ENCODE results near the gene HRCT1.
"Not testable (repeated sequence)": the region's sequence is repeated elsewhere in the genome, so short reads cannot be mapped to it uniquely, and the experiment has no call there.

HRCT1 gene

GRCh38 chr9:35932735-35933134 lies 26.7 kb downstream of the HRCT1 start:
- TF ChIP-seq CTCF (IDR thresholded peaks at IDR 0.05; ENCODE audit: low read depth, low read length, missing control alignments) = no peak
- DNase-seq (ENCODE audit: low read depth) = no peak
- in situ Hi-C loops (cut with HindIII; ENCODE audit: low sequenced_read_pairs) = no loop called here
- no peak overlapping the region for H3K4me3 ChIP-seq (ENCODE audit: low read depth, low read length)

GRCh38 chr9:35933550-35934067 lies 27.6 kb downstream of the HRCT1 start:
- TF ChIP-seq CTCF (IDR thresholded peaks at IDR 0.05; ENCODE audit: low read depth, low read length, missing control alignments) = no peak
- DNase-seq (ENCODE audit: low read depth) = no peak
- in situ Hi-C loops (cut with HindIII; ENCODE audit: low sequenced_read_pairs) = no loop called here
- no peak overlapping the region for H3K4me3 ChIP-seq (ENCODE audit: low read depth, low read length)

- H3K4me3 ChIP-seq (ENCODE audit: low read depth, low read length); DNase-seq (ENCODE audit: low read depth); in situ Hi-C loops (cut with HindIII; ENCODE audit: low sequenced_read_pairs): not testable (repeated sequence)
Observed at GRCh38 chr9:35934069-35934468, 28.1 kb downstream of the HRCT1 start.

- DNase-seq (ENCODE audit: low read depth) = no peak
- H3K4me3 ChIP-seq (ENCODE audit: low read depth, low read length) = no peak overlapping the region
- no peak for TF ChIP-seq CTCF (IDR thresholded peaks at IDR 0.05; ENCODE audit: low read depth, low read length, missing control alignments)
- in situ Hi-C loops (cut with HindIII; ENCODE audit: low sequenced_read_pairs) = no loop called here
Observed at GRCh38 chr9:35935261-35935660, 29.3 kb downstream of the HRCT1 start.

- no peak for TF ChIP-seq CTCF (IDR thresholded peaks at IDR 0.05; ENCODE audit: low read depth, low read length, missing control alignments)
- in situ Hi-C loops (cut with HindIII; ENCODE audit: low sequenced_read_pairs) = no loop called here
- peak; percentile 84 for DNase-seq (ENCODE audit: low read depth)
- no peak overlapping the region for H3K4me3 ChIP-seq (ENCODE audit: low read depth, low read length)
Observed at GRCh38 chr9:35935755-35936509, 29.9 kb downstream of the HRCT1 start.

GRCh38 chr9:35937227-35937626 lies 31.2 kb downstream of the HRCT1 start:
- no peak overlapping the region for H3K4me3 ChIP-seq (ENCODE audit: low read depth, low read length)
- no peak for TF ChIP-seq CTCF (IDR thresholded peaks at IDR 0.05; ENCODE audit: low read depth, low read length, missing control alignments)
- in situ Hi-C loops (cut with HindIII; ENCODE audit: low sequenced_read_pairs) = no loop called here
- DNase-seq (ENCODE audit: low read depth) = no peak

Data from astrocyte of the cerebellum (primary cell).